Mesendoderm (in vitro differentiated cells): ENCODE measurements around the gene ARPC1B.
A peak's percentile ranks its signal among the peaks of the same experiment; 100 is the strongest.

Experiments used
- DNase-seq: peaks from one replicate; pipeline ENCODE4 v3.0.0; 2013
- H2AK5ac ChIP-seq: 2 replicates; pipeline ENCODE4 v1.6.1; 2013; ENCODE audit warnings: low read length, inconsistent platforms
- H2BK120ac ChIP-seq: 2 replicates; pipeline ENCODE4 v1.6.1; 2013; ENCODE audit warnings: low read depth, mild to moderate bottlenecking, low read length, moderate library complexity, mixed read lengths
- H2BK15ac ChIP-seq: replicated peaks from 2 replicates; pipeline ENCODE4 v1.6.1; 2013; ENCODE audit warnings: low read depth, mild to moderate bottlenecking, moderate library complexity
- H2BK5ac ChIP-seq: 2 replicates; pipeline ENCODE4 v1.6.1; 2013; ENCODE audit warnings: low read length, inconsistent platforms
- H3K18ac ChIP-seq: 2 replicates; pipeline ENCODE4 v1.6.1; 2013; ENCODE audit warnings: mild to moderate bottlenecking, low read length, mixed read lengths
- H3K23ac ChIP-seq: one replicate; pipeline ENCODE4 v1.6.1; 2013; ENCODE audit warnings: low read length
- H3K27ac ChIP-seq: 2 replicates; pipeline ENCODE4 v1.5.1; 2013; ENCODE audit warnings: low read depth, mild to moderate bottlenecking, inconsistent platforms, low read length, moderate library complexity
- H3K27me3 ChIP-seq: 2 replicates; pipeline ENCODE4 v1.6.1; 2013; ENCODE audit warnings: low read length, control low read depth, mild to moderate bottlenecking, inconsistent platforms; ENCODE audit not compliant: insufficient read depth, poor library complexity
- H3K36me3 ChIP-seq: 2 replicates; pipeline ENCODE4 v1.6.1; 2013; ENCODE audit warnings: low read length, inconsistent platforms; ENCODE audit not compliant: control insufficient read depth, insufficient read depth
- H3K4ac ChIP-seq: one replicate; pipeline ENCODE4 v1.6.1; 2013; ENCODE audit warnings: low read depth, mild to moderate bottlenecking, low read length, moderate library complexity
- H3K4me1 ChIP-seq: 2 replicates; pipeline ENCODE4 v1.6.1; 2013; ENCODE audit warnings: low read depth, low read length, inconsistent platforms; ENCODE audit not compliant: control insufficient read depth
- H3K4me2 ChIP-seq: 2 replicates; pipeline ENCODE4 v1.6.1; 2013; ENCODE audit warnings: low read length
- H3K4me3 ChIP-seq: 2 replicates; pipeline ENCODE4 v1.5.1; 2013; ENCODE audit warnings: mild to moderate bottlenecking, low read length
- H3K56ac ChIP-seq: one replicate; pipeline ENCODE4 v1.6.1; 2013; ENCODE audit warnings: low read length
- H3K79me1 ChIP-seq: 2 replicates; pipeline ENCODE4 v1.6.1; 2013; ENCODE audit warnings: low read length, inconsistent platforms
- H3K79me2 ChIP-seq: 2 replicates; pipeline ENCODE4 v1.6.1; 2013; ENCODE audit warnings: mild to moderate bottlenecking, low read length; ENCODE audit not compliant: control insufficient read depth, insufficient read depth
- H3K9ac ChIP-seq: 2 replicates; pipeline ENCODE4 v1.6.1; 2013; ENCODE audit warnings: low read length, inconsistent platforms
- H4K5ac ChIP-seq: one replicate; pipeline ENCODE4 v1.6.1; 2013; ENCODE audit warnings: low read length
- H4K8ac ChIP-seq: one replicate; pipeline ENCODE4 v1.6.1; 2013; ENCODE audit warnings: low read depth, mild to moderate bottlenecking, control low read depth, low read length, moderate library complexity
- WGBS: extraction: QIAGEN DNeasy Blood & Tissue Kit; methylation state at CpG from one replicate; pipeline ENCODE4 v1.1.7; 2013; ENCODE audit warnings: low lambda C conversion rate, missing lambda C conversion rate; ENCODE audit not compliant: insufficient coverage; ENCODE audit errors: extremely low coverage; 5-methylcytosine and 5-hydroxymethylcytosine counted together

Gene ARPC1B

GRCh38 chr7:99371376-99371920, 3.1 kb upstream of the ARPC1B start:
- H3K18ac ChIP-seq = no peak overlapping the region
- no peak overlapping the region for H3K4ac ChIP-seq
- no peak overlapping the region for H2BK15ac ChIP-seq
- peak; percentile 42 for DNase-seq
- H3K4me3 ChIP-seq = no peak overlapping the region
- H3K4me2 ChIP-seq = no peak overlapping the region
- no peak overlapping the region for H3K9ac ChIP-seq
- H3K23ac ChIP-seq = no peak overlapping the region
- H3K27me3 ChIP-seq = no peaks in the 10 kb centered on the region
- H3K79me2 ChIP-seq = peaks cover 2% of the 10 kb centered on the region
- H4K5ac ChIP-seq = no peak overlapping the region
- H3K79me1 ChIP-seq = peaks cover 3% of the 10 kb centered on the region
- WGBS = no CpG with 5 or more reads among the region's 11 CpGs
- no peak overlapping the region for H4K8ac ChIP-seq
- H3K4me1 ChIP-seq = no peaks in the 10 kb centered on the region
- H2AK5ac ChIP-seq = no peak overlapping the region
- H2BK120ac ChIP-seq = no peak overlapping the region
- H3K27ac ChIP-seq = no peak overlapping the region
- H3K56ac ChIP-seq = no peak overlapping the region
- H3K36me3 ChIP-seq = peaks cover 6% of the 10 kb centered on the region
- no peak overlapping the region for H2BK5ac ChIP-seq

DNA sequence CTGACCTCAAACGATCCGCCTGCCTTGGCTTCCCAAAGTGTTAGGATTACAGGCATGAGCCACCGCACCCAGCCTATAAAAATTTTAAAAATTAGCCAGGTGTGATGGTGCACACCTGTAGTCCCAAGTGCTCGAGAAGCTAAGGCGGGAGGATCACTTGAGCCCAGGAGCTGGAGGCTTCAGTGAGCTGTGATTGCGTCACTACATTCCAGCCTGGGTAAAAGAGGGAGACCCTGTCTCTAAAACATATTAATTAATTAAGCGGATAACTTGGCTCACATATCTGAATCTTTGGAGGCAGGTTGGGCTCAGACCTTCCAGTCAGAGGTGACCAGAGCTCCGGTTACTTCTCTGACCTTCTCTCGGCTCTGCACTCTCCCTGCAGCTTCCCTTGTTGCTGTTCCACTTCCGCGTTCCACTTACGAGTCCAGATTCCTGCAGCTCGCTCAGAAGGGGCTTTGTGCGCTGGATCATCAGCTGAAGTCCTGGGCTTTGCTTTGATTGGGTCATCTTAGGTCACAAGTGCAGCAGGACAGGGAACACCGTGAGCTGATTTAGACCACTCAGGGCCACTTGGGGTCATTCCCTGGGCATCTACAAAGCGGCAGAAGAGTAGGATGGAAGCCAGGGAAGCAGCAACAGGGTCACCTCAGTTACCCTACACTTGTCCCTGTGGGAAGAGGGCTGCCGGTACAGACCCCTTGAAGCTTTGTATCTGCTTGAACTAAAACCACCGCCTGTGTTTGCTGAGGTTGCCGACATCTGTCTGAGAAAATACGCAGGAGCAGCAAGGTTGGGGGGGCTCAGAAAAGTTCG, 2.0 kb upstream of the ARPC1B start:
- Histone ChIP-seq H3K56ac (no peak overlapping the region), H2BK5ac (no peak overlapping the region), H3K18ac (no peak overlapping the region), H3K23ac (no peak overlapping the region), H4K8ac (no peak overlapping the region), H3K4me1 (no peaks in the 10 kb centered on the region), H3K9ac (no peak overlapping the region), H3K4me3 (no peak overlapping the region), H2BK15ac (no peak overlapping the region), H3K4me2 (no peak overlapping the region), H2AK5ac (no peak overlapping the region), H4K5ac (no peak overlapping the region), H2BK120ac (no peak overlapping the region), H3K27me3 (no peaks in the 10 kb centered on the region), H3K36me3 (no peaks in the 10 kb centered on the region), H3K4ac (no peak overlapping the region), H3K27ac (no peak overlapping the region), H3K79me1 (peaks cover 3% of the 10 kb centered on the region), H3K79me2 (peaks cover 2% of the 10 kb centered on the region)
- no peak for DNase-seq
- no CpG with 5 or more reads among the region's 21 CpGs for WGBS

- Histone ChIP-seq H3K4me3 (no peak overlapping the region), H2AK5ac (no peak overlapping the region), H3K27me3 (no peaks in the 10 kb centered on the region), H2BK15ac (no peak overlapping the region), H3K79me1 (peaks cover 3% of the 10 kb centered on the region), H4K8ac (no peak overlapping the region), H3K56ac (peak overlapping the region; percentile 93), H3K4ac (no peak overlapping the region), H3K18ac (peak overlapping the region; percentile 82), H3K9ac (peak overlapping the region; percentile 90), H3K27ac (no peak overlapping the region), H3K4me2 (peak overlapping the region; percentile 66), H3K4me1 (no peaks in the 10 kb centered on the region), H2BK120ac (no peak overlapping the region), H3K23ac (no peak overlapping the region), H3K79me2 (peaks cover 2% of the 10 kb centered on the region), H3K36me3 (no peaks in the 10 kb centered on the region), H4K5ac (no peak overlapping the region), H2BK5ac (no peak overlapping the region)
- DNase-seq = no peak
- WGBS = no CpG with 5 or more reads among the region's 41 CpGs
These were observed 1.2 kb upstream of the ARPC1B start for GRCh38 chr7:99373091-99374066.

GRCh38 chr7:99375070-99375807, 709 bp downstream of the ARPC1B start:
- H3K27ac ChIP-seq = peak overlapping the region; percentile 53
- peak overlapping the region; percentile 36 for H3K4me2 ChIP-seq
- H2BK120ac ChIP-seq = no peak overlapping the region
- peak overlapping the region; percentile 95 for H4K8ac ChIP-seq
- H3K4me1 ChIP-seq = peaks cover 2% of the 10 kb centered on the region
- peak; percentile 70 for DNase-seq
- H3K36me3 ChIP-seq = no peaks in the 10 kb centered on the region
- peaks cover 3% of the 10 kb centered on the region for H3K79me2 ChIP-seq
- peak overlapping the region; percentile 81 for H3K9ac ChIP-seq
- H2BK5ac ChIP-seq = no peak overlapping the region
- H3K79me1 ChIP-seq = peaks cover 7% of the 10 kb centered on the region
- no peak overlapping the region for H2BK15ac ChIP-seq
- H2AK5ac ChIP-seq = no peak overlapping the region
- peak overlapping the region; percentile 67 for H3K4me3 ChIP-seq
- H3K56ac ChIP-seq = peak overlapping the region; percentile 92
- H4K5ac ChIP-seq = no peak overlapping the region
- peak overlapping the region; percentile 84 for H3K4ac ChIP-seq
- peak overlapping the region; percentile 98 for H3K18ac ChIP-seq
- no CpG with 5 or more reads among the region's 58 CpGs for WGBS
- H3K23ac ChIP-seq = no peak overlapping the region
- no peaks in the 10 kb centered on the region for H3K27me3 ChIP-seq

GRCh38 chr7:99379043-99379577, 4.6 kb downstream of the ARPC1B start:
- WGBS = no CpG with 5 or more reads among the region's 7 CpGs

More at GRCh38 chr7:99379043-99379577, 4.6 kb downstream of the ARPC1B start:
- Histone ChIP-seq H3K23ac (no peak overlapping the region), H2BK15ac (no peak overlapping the region), H3K27ac (peak overlapping the region; percentile 46), H4K8ac (no peak overlapping the region), H2BK120ac (no peak overlapping the region), H3K18ac (no peak overlapping the region), H2AK5ac (no peak overlapping the region), H3K4me1 (peaks cover 4% of the 10 kb centered on the region), H3K4ac (no peak overlapping the region), H3K4me2 (no peak overlapping the region), H3K79me2 (peaks cover 13% of the 10 kb centered on the region), H3K9ac (peak overlapping the region; percentile 49), H3K27me3 (no peaks in the 10 kb centered on the region), H3K56ac (peak overlapping the region; percentile 56), H3K36me3 (peaks cover 2% of the 10 kb centered on the region), H4K5ac (no peak overlapping the region), H3K4me3 (no peak overlapping the region), H3K79me1 (peaks cover 26% of the 10 kb centered on the region), H2BK5ac (no peak overlapping the region)
- peak; percentile 54 for DNase-seq
